H1 (cell line): ENCODE results near the gene TAF15. TPM values are rescaled to one million over a fixed set of nuclear protein-coding genes. Genes with fewer than 3 reads are reported as not detected.

Experiments
- CTCF ChIA-PET: fragments of 300-600 bp; sonication (Branson Sonifier 250); formaldehyde crosslinking; loops from one replicate; lab custom pipeline; 2021; ENCODE audit not compliant: partially characterized antibody; lab: Charles Lee
- POLR2A ChIA-PET: fragments of 300-600 bp; sonication (Branson Sonifier 250); formaldehyde crosslinking; loops from one replicate; lab custom pipeline; 2021; ENCODE audit warnings: inconsistent platforms; ENCODE audit not compliant: partially characterized antibody; lab: Charles Lee
- DNase-seq, 2 experiments: peaks; one replicate each; pipeline versions ENCODE4 v3.0.0 to v3.0.0-alpha.2; 2010 to 2022; ENCODE audit warnings: low spot score in 2 of 2, low read depth in 1 of 2, mixed read lengths in 1 of 2
- FAIRE-seq: peaks from 2 replicates; lab custom pipeline; 2011; peaks lifted over from hg19 to GRCh38; lab: Jason Lieb, UNC
- H2AFZ ChIP-seq: 2 replicates; pipeline ENCODE4 v1.8.1; 2012; ENCODE audit warnings: low read length, inconsistent platforms
- H2AK5ac ChIP-seq: 2 replicates; pipeline ENCODE4 v1.6.1; 2013; ENCODE audit warnings: low read depth, low read length
- H2BK120ac ChIP-seq: replicated peaks from 2 replicates; pipeline ENCODE3; 2013; ENCODE audit warnings: low read depth, low read length, inconsistent platforms
- H2BK12ac ChIP-seq: 2 replicates; pipeline ENCODE4 v1.6.1; 2013; ENCODE audit warnings: low read depth, low read length
- H2BK15ac ChIP-seq: 2 replicates; pipeline ENCODE4 v1.6.1; 2013; ENCODE audit warnings: low read length
- H2BK20ac ChIP-seq: 2 replicates; pipeline ENCODE4 v1.6.1; 2013; ENCODE audit warnings: low read length
- H2BK5ac ChIP-seq: 2 replicates; pipeline ENCODE4 v1.6.1; 2013; ENCODE audit warnings: low read depth, low read length
- H3K14ac ChIP-seq: 2 replicates; pipeline ENCODE4 v1.6.1; 2013; ENCODE audit warnings: inconsistent platforms; ENCODE audit not compliant: insufficient read length
- H3K18ac ChIP-seq: 2 replicates; pipeline ENCODE4 v1.6.1; 2013; ENCODE audit warnings: low read length; ENCODE audit errors: extremely low read depth
- H3K23ac ChIP-seq: 2 replicates; pipeline ENCODE4 v1.6.1; 2013; ENCODE audit warnings: inconsistent platforms; ENCODE audit not compliant: insufficient read length
- H3K23me2 ChIP-seq: 2 replicates; pipeline ENCODE4 v1.6.1; 2013; ENCODE audit warnings: low read depth, low read length
- H3K27ac ChIP-seq: 2 replicates; pipeline ENCODE4 v1.6.1; 2011; ENCODE audit warnings: low read depth, low read length, inconsistent platforms
- H3K27me3 ChIP-seq, 4 experiments: replicated peaks in 1 of 4; 1 replicate in 1 of 4; 2 replicates in 3 of 4; pipeline versions ENCODE4 v1.6.1 to v1.8.1; 2011 to 2013; ENCODE audit warnings: low read length in 3 of 4, mild to moderate bottlenecking in 3 of 4, inconsistent platforms in 2 of 4, mixed read lengths in 2 of 4, moderate library complexity in 1 of 4; ENCODE audit not compliant: control insufficient read depth in 3 of 4, insufficient read depth in 3 of 4; ENCODE audit errors: extremely low read depth in 1 of 4
- H3K36me3 ChIP-seq, 4 experiments: 2 replicates each; pipeline versions ENCODE4 v1.6.1 to v1.8.1; 2011 to 2013; ENCODE audit warnings: mild to moderate bottlenecking in 4 of 4, low read length in 3 of 4, moderate library complexity in 2 of 4, control low read depth in 1 of 4, inconsistent platforms in 1 of 4; ENCODE audit not compliant: insufficient read depth in 4 of 4, control insufficient read depth in 2 of 4
- H3K4ac ChIP-seq: replicated peaks from 2 replicates; pipeline ENCODE3; 2013; ENCODE audit warnings: low read length, low read depth, mixed read lengths, inconsistent platforms; ENCODE audit not compliant: insufficient read length
- H3K4me1 ChIP-seq, 4 experiments: replicated peaks in 1 of 4; 1 replicate in 1 of 4; 2 replicates in 3 of 4; pipeline versions ENCODE4 v1.6.1 to v1.8.1; 2011 to 2013; ENCODE audit warnings: low read length in 3 of 4, inconsistent platforms in 2 of 4, mixed read lengths in 1 of 4; ENCODE audit not compliant: insufficient read depth in 4 of 4, control insufficient read depth in 3 of 4
- H3K4me2 ChIP-seq, 2 experiments: 2 replicates each; pipeline versions ENCODE4 v1.6.1 to v1.8.1; 2011 to 2013; ENCODE audit warnings: low read depth in 2 of 2, low read length in 2 of 2, control low read depth in 1 of 2, inconsistent platforms in 1 of 2, mild to moderate bottlenecking in 1 of 2; ENCODE audit not compliant: insufficient read depth in 1 of 2
- H3K4me3 ChIP-seq, 4 experiments: fragments of 200-600, 300-600 bp in 1 of 4; sonication (generic), shearing (Covaris generic), sonication (Bioruptor Twin) in 1 of 4; 2 replicates each; pipeline versions ENCODE4 v1.5.1 to v1.8.1; 2011 to 2016; ENCODE audit warnings: low read length in 4 of 4, low read depth in 3 of 4, control low read depth in 2 of 4, inconsistent platforms in 2 of 4, mild to moderate bottlenecking in 2 of 4, mixed read lengths in 1 of 4, moderate library complexity in 1 of 4; ENCODE audit not compliant: insufficient read depth in 2 of 4; ENCODE audit errors: extremely low read depth in 1 of 4
- H3K56ac ChIP-seq: replicated peaks from 2 replicates; pipeline ENCODE3; 2013; ENCODE audit warnings: low read depth, mild to moderate bottlenecking, mixed read lengths, low read length, inconsistent platforms; ENCODE audit not compliant: insufficient read length
- H3K79me1 ChIP-seq: 2 replicates; pipeline ENCODE4 v1.6.1; 2013; ENCODE audit warnings: low read depth, low read length, control low read depth
- H3K79me2 ChIP-seq, 2 experiments: 2 replicates each; pipeline versions ENCODE4 v1.6.1 to v1.8.1; 2012 to 2013; ENCODE audit warnings: low read length in 2 of 2, mild to moderate bottlenecking in 2 of 2, inconsistent platforms in 1 of 2; ENCODE audit not compliant: insufficient read depth in 2 of 2, control insufficient read depth in 1 of 2
- H3K9ac ChIP-seq, 4 experiments: replicated peaks in 1 of 4; 1 replicate in 1 of 4; 2 replicates in 3 of 4; pipeline versions ENCODE4 v1.6.1 to v1.8.1; 2011 to 2013; ENCODE audit warnings: low read depth in 3 of 4, low read length in 3 of 4, control low read depth in 2 of 4, mild to moderate bottlenecking in 2 of 4, moderate library complexity in 2 of 4, inconsistent platforms in 1 of 4; ENCODE audit errors: extremely low read depth in 1 of 4
- H3K9me3 ChIP-seq, 2 experiments: 2 replicates each; pipeline versions ENCODE4 v1.6.1 to v1.8.1; 2012 to 2013; ENCODE audit warnings: mild to moderate bottlenecking in 2 of 2, moderate library complexity in 2 of 2, control low read depth in 1 of 2, inconsistent platforms in 1 of 2, low read depth in 1 of 2, low read length in 1 of 2, mixed read lengths in 1 of 2; ENCODE audit not compliant: insufficient read depth in 2 of 2
- H4K20me1 ChIP-seq, 2 experiments: replicated peaks in 1 of 2; 2 replicates each; pipeline versions ENCODE3 to v1.8.1; 2011 to 2013; ENCODE audit warnings: inconsistent platforms in 2 of 2, low read length in 2 of 2, mild to moderate bottlenecking in 1 of 2; ENCODE audit not compliant: insufficient read depth in 2 of 2, control insufficient read depth in 1 of 2
- H4K5ac ChIP-seq: 2 replicates; pipeline ENCODE4 v1.6.1; 2013; ENCODE audit warnings: low read length, low read depth, mixed read lengths, inconsistent platforms; ENCODE audit not compliant: insufficient read length
- H4K8ac ChIP-seq: 2 replicates; pipeline ENCODE4 v1.8.0; 2013; ENCODE audit warnings: mild to moderate bottlenecking, moderate library complexity, low read length, inconsistent platforms; ENCODE audit not compliant: insufficient read depth; ENCODE audit errors: extremely low read depth
- H4K91ac ChIP-seq: replicated peaks from 2 replicates; pipeline ENCODE3; 2013; ENCODE audit warnings: low read length, mixed read lengths, inconsistent platforms; ENCODE audit not compliant: insufficient read length
- ATF3 ChIP-seq: IDR thresholded peaks from 2 replicates; pipeline ENCODE4 v1.6.1; 2011; ENCODE audit warnings: low read depth, mild to moderate bottlenecking, low read length; ENCODE audit not compliant: insufficient read depth
- CEBPB ChIP-seq: IDR thresholded peaks from 2 replicates; pipeline ENCODE4 v1.6.1; 2012; ENCODE audit warnings: low read depth, low read length
- CHD1 ChIP-seq: IDR thresholded peaks from 2 replicates; pipeline ENCODE4 v1.6.1; 2012; ENCODE audit warnings: low read depth, low read length, improper control_type of control experiment
- CTBP2 ChIP-seq: IDR thresholded peaks from 2 replicates; pipeline ENCODE4 v1.7.0; 2011; ENCODE audit warnings: borderline replicate concordance, mild to moderate bottlenecking, moderate library complexity, mixed read lengths, low read length; ENCODE audit not compliant: insufficient read depth, insufficient read length
- GABPA ChIP-seq: IDR thresholded peaks from 2 replicates; pipeline ENCODE4 v1.6.1; 2011; ENCODE audit warnings: mild to moderate bottlenecking, low read length, moderate library complexity, borderline replicate concordance; ENCODE audit not compliant: insufficient read depth
- RNF2 ChIP-seq: fragments of 200-900, 300-1000 bp; sonication (generic); IDR thresholded peaks from 2 replicates; pipeline ENCODE4 v1.7.1; 2016; ENCODE audit warnings: borderline replicate concordance, low read depth, mild to moderate bottlenecking, antibody characterized with exemption, low read length; ENCODE audit not compliant: poor library complexity, severe bottlenecking; ENCODE audit errors: missing control alignments
- SIRT6 ChIP-seq: IDR thresholded peaks from one replicate; pipeline ENCODE4 v1.7.1; 2012; ENCODE audit warnings: low read length, inconsistent platforms
- SP4 ChIP-seq: IDR thresholded peaks from 2 replicates; pipeline ENCODE4 v1.6.1; 2012; ENCODE audit warnings: low read length, inconsistent platforms
- TEAD4 ChIP-seq: IDR thresholded peaks from 2 replicates; pipeline ENCODE4 v1.6.1; 2012; ENCODE audit warnings: low read depth, low read length, inconsistent platforms, mixed read lengths
- WGBS, 2 experiments: shearing (Covaris generic) in 1 of 2; methylation state at CpG; one replicate each; pipeline versions ENCODE4 v1.1.6 to v1.1.7; 2013 to 2015; ENCODE audit warnings: low lambda C conversion rate in 2 of 2, mixed read lengths in 2 of 2, inconsistent platforms in 1 of 2, low coverage in 1 of 2, missing lambda C conversion rate in 1 of 2; ENCODE audit not compliant: insufficient replicate concordance in 2 of 2, insufficient coverage in 1 of 2, insufficient read length in 1 of 2; ENCODE audit errors: extremely low coverage in 1 of 2, missing lambda C conversion rate in 1 of 2; 5-methylcytosine and 5-hydroxymethylcytosine counted together
- polyA plus RNA-seq, 7 experiments: library from polyadenylated mRNA; depleted of rRNA in 3 of 7; stranded (reverse) in 5 of 7; unstranded in 2 of 7; fragments of >200 nt in 5 of 7; fragments of 200-250 nt in 2 of 7; gene quantifications; 1 replicate in 5 of 7; 2 replicates in 1 of 7; 4 replicates in 1 of 7; pipeline versions ENCODE4 v1.2.1 to v1.2.3, GENCODE V29; 2011 to 2013; ENCODE audit warnings: missing spikeins in 2 of 7, mixed read lengths in 2 of 7
- total RNA-seq: library from RNA; stranded (reverse); fragmentation: NEBNext Ultra II Directional; extraction: Animal tissue kit (Norgen Biotek cat#: 25700); gene quantifications from 2 replicates; pipeline ENCODE4 v1.2.1, GENCODE V29; 2021

TAF15 gene
- total and polyA plus RNA-seq, 2 of the 8 experiments (the other 6 are each of a cell fraction or from before 2014, with no cell fraction given) = 80.1 to 338 TPM

GRCh38 chr17:35856603-35857002 lies 47.3 kb downstream of the TAF15 start:
- no peak overlapping the region; the same call in 1 of the 2 replicates for H3K18ac ChIP-seq
- CTCF ChIA-PET = interaction anchor here (2.4 kb wide), 2 partner anchors 10 to 93 kb away, joined by 7 to 9 read pairs; no protein-coding TSS in a partner anchor
- H3K36me3 ChIP-seq = peaks cover 0 to 8% (median 3%) of the 10 kb centered on the region in 4 experiments; a peak in 4 of 8 replicates
- no peak overlapping the region for H2BK120ac ChIP-seq
- no peak overlapping the region for H4K5ac ChIP-seq
- no peak overlapping the region for H3K4ac ChIP-seq
- no peak overlapping the region for H4K8ac ChIP-seq
- H3K27me3 ChIP-seq = no peaks in the 10 kb centered on the region
- H3K27ac ChIP-seq = no peak overlapping the region
- H3K4me2 ChIP-seq = no peak overlapping the region
- no peak for DNase-seq
- H2BK5ac ChIP-seq = no peak overlapping the region
- no peaks in the 10 kb centered on the region for H3K79me1 ChIP-seq
- no peak overlapping the region for H2BK20ac ChIP-seq
- H3K9me3 ChIP-seq = no peaks in the 10 kb centered on the region
- no peaks in the 10 kb centered on the region for H3K79me2 ChIP-seq
- H2BK15ac ChIP-seq = no peak overlapping the region
- H3K14ac ChIP-seq = no peak overlapping the region
- no peak overlapping the region for H2AFZ ChIP-seq
- FAIRE-seq = no peak
- no peak overlapping the region for H2BK12ac ChIP-seq
- no peak overlapping the region for H4K91ac ChIP-seq
- POLR2A ChIA-PET = interaction anchor here (0.7 to 2.8 kb wide), 4 partner anchors 8 to 49 kb away, joined by 3 to 15 read pairs (median 3); no protein-coding TSS in a partner anchor
- no peak overlapping the region for H2AK5ac ChIP-seq
- no peak overlapping the region for H3K23ac ChIP-seq
- WGBS, 2 experiments = 98% methylated on average over 2 of the region's 2 CpGs; no CpG with 5 or more reads in 1 of the 2 experiments
- no peak overlapping the region for H3K4me3 ChIP-seq
- peaks cover 2% of the 10 kb centered on the region in 2 experiments for H4K20me1 ChIP-seq
- H3K56ac ChIP-seq = no peak overlapping the region
- H3K4me1 ChIP-seq = no peaks in the 10 kb centered on the region
- no peak overlapping the region for H3K9ac ChIP-seq
- TF ChIP-seq SIRT6 (no peak), TEAD4 (no peak), CTBP2 (no peak), SP4 (no peak), ATF3 (no peak), GABPA (no peak), CEBPB (no peak), RNF2 (no peak), CHD1 (no peak)
- peaks cover 3% of the 10 kb centered on the region; the same call in 1 of the 2 replicates for H3K23me2 ChIP-seq
